ENCODE results near the gene PTPRD.

PTPRD gene

GRCh38 chr9:8852301-8852864 lies 1760.4 kb downstream of the PTPRD start:
- no peak for DNase-seq

GRCh38 chr9:8850914-8851313 lies 1761.9 kb downstream of the PTPRD start:
- peak; percentile 31 for DNase-seq

- peak; percentile 50 for DNase-seq
Observed at GRCh38 chr9:8845808-8846207, 1767.0 kb downstream of the PTPRD start.

GRCh38 chr9:8845376-8845775 lies 1767.4 kb downstream of the PTPRD start:
- no peak for DNase-seq

GRCh38 chr9:8844549-8844948 lies 1768.3 kb downstream of the PTPRD start:
- DNase-seq, result no peak

- no peak for DNase-seq
Observed at GRCh38 chr9:8842402-8843193, 1770.2 kb downstream of the PTPRD start.

GRCh38 chr9:8838136-8838535 lies 1774.7 kb downstream of the PTPRD start:
- no peak for DNase-seq

- no peak for DNase-seq
Observed at GRCh38 chr9:8835291-8835690, 1777.5 kb downstream of the PTPRD start.

- no peak for DNase-seq
Observed at GRCh38 chr9:8832955-8833354, 1779.8 kb downstream of the PTPRD start.

GRCh38 chr9:8832386-8832785 lies 1780.4 kb downstream of the PTPRD start:
- DNase-seq, result no peak

GRCh38 chr9:8831568-8831967 lies 1781.2 kb downstream of the PTPRD start:
- no peak for DNase-seq

GRCh38 chr9:8826281-8826680 lies 1786.5 kb downstream of the PTPRD start:
- DNase-seq, result no peak

- DNase-seq, result no peak
Observed at GRCh38 chr9:8825585-8826147, 1787.1 kb downstream of the PTPRD start.

GRCh38 chr9:8823131-8823895 lies 1789.5 kb downstream of the PTPRD start:
- DNase-seq, result no peak

- no peak for DNase-seq
Observed at GRCh38 chr9:8822667-8823025, 1790.2 kb downstream of the PTPRD start.

GRCh38 chr9:8821910-8822666 lies 1790.7 kb downstream of the PTPRD start:
- no peak for DNase-seq

GRCh38 chr9:8817335-8817734 lies 1795.5 kb downstream of the PTPRD start:
- DNase-seq, result no peak

- peak; percentile 72 for DNase-seq
Observed at GRCh38 chr9:8816361-8816760, 1796.4 kb downstream of the PTPRD start.

GRCh38 chr9:8815931-8816330 lies 1796.9 kb downstream of the PTPRD start:
- DNase-seq, result peak; percentile 54

- DNase-seq, result no peak
Observed at GRCh38 chr9:8815219-8815618, 1797.6 kb downstream of the PTPRD start.

- DNase-seq, result no peak
Observed at GRCh38 chr9:8812888-8813287, 1799.9 kb downstream of the PTPRD start.

- DNase-seq, result peak; percentile 86
Observed at GRCh38 chr9:8809741-8810140, 1803.1 kb downstream of the PTPRD start.

- no peak for DNase-seq
Observed at GRCh38 chr9:8806150-8806549, 1806.7 kb downstream of the PTPRD start.
